ENCODE results near the gene USO1. TPM values are rescaled to one million over a fixed set of nuclear protein-coding genes. Genes with fewer than 3 reads are reported as not detected.
A peak's percentile ranks its signal among the peaks of the same experiment; 100 is the strongest.

The USO1 gene
- total and polyA plus RNA-seq, 2 of the 13 experiments (the other 11 are each of a cell fraction or from before 2014, with no cell fraction given): 52.2 to 87.7 TPM

GRCh38 chr4:75724867-75725724 is 719 bp downstream of the USO1 start (continued):
- TF ChIP-seq ZNF766 (CRISPR knock-in tag; IDR thresholded peaks at IDR 0.05; ENCODE audit: borderline replicate concordance) (no peak), SMYD3 (CRISPR knock-in tag; IDR thresholded peaks at IDR 0.05) (no peak), SMARCC2 (IDR thresholded peaks at IDR 0.05) (no peak), RORA (CRISPR knock-in tag; IDR thresholded peaks at IDR 0.05) (no peak), REPIN1 (CRISPR knock-in tag; IDR thresholded peaks at IDR 0.05; ENCODE audit: borderline replicate concordance, low read depth) (peak; percentile 81), RFX1 (IDR thresholded peaks at IDR 0.05) (no peak), PHB2 (IDR thresholded peaks at IDR 0.05; ENCODE audit: partially characterized antibody) (no peak), ZNF598 (CRISPR knock-in tag; IDR thresholded peaks at IDR 0.05; ENCODE audit: borderline replicate concordance) (no peak), PLRG1 (conservative IDR thresholded peaks at IDR 0.05) (no peak), ZMAT3 (CRISPR knock-in tag; conservative IDR thresholded peaks at IDR 0.05) (no peak), MATR3 (CRISPR knock-in tag; IDR thresholded peaks at IDR 0.05) (no peak), YEATS2 (CRISPR knock-in tag; IDR thresholded peaks at IDR 0.05; ENCODE audit: borderline replicate concordance) (no peak; the same call in 1 of the 2 replicates), HNRNPL (IDR thresholded peaks at IDR 0.05; ENCODE audit: low read depth, low read length) (peak; percentile 60; the same call in 1 of the 2 replicates), KDM2A (CRISPR knock-in tag; IDR thresholded peaks at IDR 0.05; ENCODE audit: borderline replicate concordance, low read depth) (peak; percentile 39; the same call in 1 of the 2 replicates), ZNF468 (CRISPR knock-in tag; IDR thresholded peaks at IDR 0.05) (no peak), MBNL3 (CRISPR knock-in tag; conservative IDR thresholded peaks at IDR 0.05) (no peak), EEA1 (CRISPR knock-in tag; IDR thresholded peaks at IDR 0.05; ENCODE audit: borderline replicate concordance) (no peak), ZNF770 (CRISPR knock-in tag; IDR thresholded peaks at IDR 0.05) (peak; percentile 31; the same call in 1 of the 2 replicates), NFE2L1 (CRISPR knock-in tag; IDR thresholded peaks at IDR 0.05; ENCODE audit: borderline replicate concordance) (no peak)
- TF ChIP-seq, protein P1, sequence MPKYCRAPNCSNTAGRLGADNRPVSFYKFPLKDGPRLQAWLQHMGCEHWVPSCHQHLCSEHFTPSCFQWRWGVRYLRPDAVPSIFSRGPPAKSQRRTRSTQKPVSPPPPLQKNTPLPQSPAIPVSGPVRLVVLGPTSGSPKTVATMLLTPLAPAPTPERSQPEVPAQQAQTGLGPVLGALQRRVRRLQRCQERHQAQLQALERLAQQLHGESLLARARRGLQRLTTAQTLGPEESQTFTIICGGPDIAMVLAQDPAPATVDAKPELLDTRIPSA (CRISPR knock-in tag; IDR thresholded peaks at IDR 0.05; ENCODE audit: borderline replicate concordance): 0 out of 2 replicates have a peak, but pooled peaks have one; percentile 71
- TF ChIP-seq, protein P2, sequence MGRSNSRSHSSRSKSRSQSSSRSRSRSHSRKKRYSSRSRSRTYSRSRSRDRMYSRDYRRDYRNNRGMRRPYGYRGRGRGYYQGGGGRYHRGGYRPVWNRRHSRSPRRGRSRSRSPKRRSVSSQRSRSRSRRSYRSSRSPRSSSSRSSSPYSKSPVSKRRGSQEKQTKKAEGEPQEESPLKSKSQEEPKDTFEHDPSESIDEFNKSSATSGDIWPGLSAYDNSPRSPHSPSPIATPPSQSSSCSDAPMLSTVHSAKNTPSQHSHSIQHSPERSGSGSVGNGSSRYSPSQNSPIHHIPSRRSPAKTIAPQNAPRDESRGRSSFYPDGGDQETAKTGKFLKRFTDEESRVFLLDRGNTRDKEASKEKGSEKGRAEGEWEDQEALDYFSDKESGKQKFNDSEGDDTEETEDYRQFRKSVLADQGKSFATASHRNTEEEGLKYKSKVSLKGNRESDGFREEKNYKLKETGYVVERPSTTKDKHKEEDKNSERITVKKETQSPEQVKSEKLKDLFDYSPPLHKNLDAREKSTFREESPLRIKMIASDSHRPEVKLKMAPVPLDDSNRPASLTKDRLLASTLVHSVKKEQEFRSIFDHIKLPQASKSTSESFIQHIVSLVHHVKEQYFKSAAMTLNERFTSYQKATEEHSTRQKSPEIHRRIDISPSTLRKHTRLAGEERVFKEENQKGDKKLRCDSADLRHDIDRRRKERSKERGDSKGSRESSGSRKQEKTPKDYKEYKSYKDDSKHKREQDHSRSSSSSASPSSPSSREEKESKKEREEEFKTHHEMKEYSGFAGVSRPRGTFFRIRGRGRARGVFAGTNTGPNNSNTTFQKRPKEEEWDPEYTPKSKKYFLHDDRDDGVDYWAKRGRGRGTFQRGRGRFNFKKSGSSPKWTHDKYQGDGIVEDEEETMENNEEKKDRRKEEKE (IDR thresholded peaks at IDR 0.05): no peak
- TF ChIP-seq, protein P3, sequence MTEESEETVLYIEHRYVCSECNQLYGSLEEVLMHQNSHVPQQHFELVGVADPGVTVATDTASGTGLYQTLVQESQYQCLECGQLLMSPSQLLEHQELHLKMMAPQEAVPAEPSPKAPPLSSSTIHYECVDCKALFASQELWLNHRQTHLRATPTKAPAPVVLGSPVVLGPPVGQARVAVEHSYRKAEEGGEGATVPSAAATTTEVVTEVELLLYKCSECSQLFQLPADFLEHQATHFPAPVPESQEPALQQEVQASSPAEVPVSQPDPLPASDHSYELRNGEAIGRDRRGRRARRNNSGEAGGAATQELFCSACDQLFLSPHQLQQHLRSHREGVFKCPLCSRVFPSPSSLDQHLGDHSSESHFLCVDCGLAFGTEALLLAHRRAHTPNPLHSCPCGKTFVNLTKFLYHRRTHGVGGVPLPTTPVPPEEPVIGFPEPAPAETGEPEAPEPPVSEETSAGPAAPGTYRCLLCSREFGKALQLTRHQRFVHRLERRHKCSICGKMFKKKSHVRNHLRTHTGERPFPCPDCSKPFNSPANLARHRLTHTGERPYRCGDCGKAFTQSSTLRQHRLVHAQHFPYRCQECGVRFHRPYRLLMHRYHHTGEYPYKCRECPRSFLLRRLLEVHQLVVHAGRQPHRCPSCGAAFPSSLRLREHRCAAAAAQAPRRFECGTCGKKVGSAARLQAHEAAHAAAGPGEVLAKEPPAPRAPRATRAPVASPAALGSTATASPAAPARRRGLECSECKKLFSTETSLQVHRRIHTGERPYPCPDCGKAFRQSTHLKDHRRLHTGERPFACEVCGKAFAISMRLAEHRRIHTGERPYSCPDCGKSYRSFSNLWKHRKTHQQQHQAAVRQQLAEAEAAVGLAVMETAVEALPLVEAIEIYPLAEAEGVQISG (CRISPR knock-in tag; IDR thresholded peaks at IDR 0.05): peak; percentile 48
